ENCODE measurements around the gene FXYD7. TPM values are rescaled to one million over a fixed set of nuclear protein-coding genes. Genes with fewer than 3 reads are reported as not detected.

FXYD7 gene
- total and polyA plus RNA-seq, 2 of the 13 experiments (the other 11 are each of a cell fraction or from before 2014, with no cell fraction given): 0.55 TPM; not detected in 1

DNA sequence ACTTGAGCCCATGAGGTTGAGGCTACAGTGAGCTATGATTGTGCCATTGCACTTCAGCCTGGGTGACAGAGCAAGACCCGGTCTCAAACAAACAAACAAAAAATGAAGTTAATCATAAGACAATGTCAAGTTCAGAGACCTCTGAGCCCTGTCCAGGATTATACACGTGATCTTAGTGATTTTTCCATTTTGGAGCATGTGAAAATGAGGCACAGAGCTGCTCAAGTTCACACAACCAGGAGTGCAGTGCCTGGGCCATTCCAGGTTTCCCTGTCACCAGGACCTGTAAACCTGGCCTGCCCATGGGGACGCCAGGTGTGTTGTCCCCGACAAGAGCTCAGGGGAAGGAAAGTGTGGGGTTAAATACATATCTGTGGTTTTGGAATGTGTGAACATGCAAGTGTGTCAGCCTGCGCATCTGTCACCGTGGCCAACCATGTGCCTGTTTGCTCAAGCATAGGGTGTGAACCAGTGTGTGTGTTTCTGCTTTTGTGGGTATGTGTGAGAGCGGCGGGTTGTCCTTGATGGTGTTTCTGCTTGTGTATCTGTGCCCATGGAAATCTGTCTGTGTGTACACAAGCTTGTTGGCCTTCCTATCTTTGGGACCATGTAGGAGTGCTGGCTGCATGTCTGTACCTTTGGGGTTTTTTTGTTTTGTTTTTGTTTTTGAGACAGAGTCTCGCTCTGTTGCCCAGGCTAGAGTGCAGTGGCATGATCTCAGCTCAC, 5.9 kb upstream of the FXYD7 start (continued):
- TF ChIP-seq RBFOX2 (IDR thresholded peaks at IDR 0.05; ENCODE audit: low read depth, low read length) (no peak), HCFC1 (IDR thresholded peaks at IDR 0.05; ENCODE audit: low read depth, low read length) (no peak), HNRNPK (IDR thresholded peaks at IDR 0.05; ENCODE audit: low read depth, low read length, poor library complexity, severe bottlenecking) (no peak), DRAP1 (CRISPR knock-in tag; IDR thresholded peaks at IDR 0.05) (no peak), ZNF34 (CRISPR knock-in tag; IDR thresholded peaks at IDR 0.05; ENCODE audit: borderline replicate concordance) (no peak), KAT2B (IDR thresholded peaks at IDR 0.05; ENCODE audit: borderline replicate concordance, low read depth, low read length) (no peak), ZNF30 (CRISPR knock-in tag; IDR thresholded peaks at IDR 0.05) (no peak), CREBL2 (CRISPR knock-in tag; IDR thresholded peaks at IDR 0.05; ENCODE audit: borderline replicate concordance) (no peak), ZZZ3 (CRISPR knock-in tag; IDR thresholded peaks at IDR 0.05; ENCODE audit: borderline replicate concordance) (no peak), ESRRA (CRISPR knock-in tag; IDR thresholded peaks at IDR 0.05; ENCODE audit: low read depth) (peak; percentile 57; the same call in 1 of the 2 replicates), ZNF33B (CRISPR knock-in tag; IDR thresholded peaks at IDR 0.05) (no peak), SNRNP70 (IDR thresholded peaks at IDR 0.05; ENCODE audit: low read depth, low read length) (no peak), ZNF780A (CRISPR knock-in tag; IDR thresholded peaks at IDR 0.05) (no peak), MXD1 (CRISPR knock-in tag; IDR thresholded peaks at IDR 0.05) (no peak), IKZF4 (CRISPR knock-in tag; IDR thresholded peaks at IDR 0.05; ENCODE audit: borderline replicate concordance, low read depth, not compliant biosample characterization) (no peak), ZNF17 (CRISPR knock-in tag; IDR thresholded peaks at IDR 0.05) (no peak)
- TF ChIP-seq, protein P1, sequence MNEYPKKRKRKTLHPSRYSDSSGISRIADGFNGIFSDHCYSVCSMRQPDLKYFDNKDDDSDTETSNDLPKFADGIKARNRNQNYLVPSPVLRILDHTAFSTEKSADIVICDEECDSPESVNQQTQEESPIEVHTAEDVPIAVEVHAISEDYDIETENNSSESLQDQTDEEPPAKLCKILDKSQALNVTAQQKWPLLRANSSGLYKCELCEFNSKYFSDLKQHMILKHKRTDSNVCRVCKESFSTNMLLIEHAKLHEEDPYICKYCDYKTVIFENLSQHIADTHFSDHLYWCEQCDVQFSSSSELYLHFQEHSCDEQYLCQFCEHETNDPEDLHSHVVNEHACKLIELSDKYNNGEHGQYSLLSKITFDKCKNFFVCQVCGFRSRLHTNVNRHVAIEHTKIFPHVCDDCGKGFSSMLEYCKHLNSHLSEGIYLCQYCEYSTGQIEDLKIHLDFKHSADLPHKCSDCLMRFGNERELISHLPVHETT (CRISPR knock-in tag; conservative IDR thresholded peaks at IDR 0.05): no peak
- TF ChIP-seq, protein P2, sequence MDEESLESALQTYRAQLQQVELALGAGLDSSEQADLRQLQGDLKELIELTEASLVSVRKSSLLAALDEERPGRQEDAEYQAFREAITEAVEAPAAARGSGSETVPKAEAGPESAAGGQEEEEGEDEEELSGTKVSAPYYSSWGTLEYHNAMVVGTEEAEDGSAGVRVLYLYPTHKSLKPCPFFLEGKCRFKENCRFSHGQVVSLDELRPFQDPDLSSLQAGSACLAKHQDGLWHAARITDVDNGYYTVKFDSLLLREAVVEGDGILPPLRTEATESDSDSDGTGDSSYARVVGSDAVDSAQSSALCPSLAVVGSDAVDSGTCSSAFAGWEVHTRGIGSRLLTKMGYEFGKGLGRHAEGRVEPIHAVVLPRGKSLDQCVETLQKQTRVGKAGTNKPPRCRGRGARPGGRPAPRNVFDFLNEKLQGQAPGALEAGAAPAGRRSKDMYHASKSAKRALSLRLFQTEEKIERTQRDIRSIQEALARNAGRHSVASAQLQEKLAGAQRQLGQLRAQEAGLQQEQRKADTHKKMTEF (CRISPR knock-in tag; IDR thresholded peaks at IDR 0.05): peak; percentile 51
- TF ChIP-seq, protein P3, sequence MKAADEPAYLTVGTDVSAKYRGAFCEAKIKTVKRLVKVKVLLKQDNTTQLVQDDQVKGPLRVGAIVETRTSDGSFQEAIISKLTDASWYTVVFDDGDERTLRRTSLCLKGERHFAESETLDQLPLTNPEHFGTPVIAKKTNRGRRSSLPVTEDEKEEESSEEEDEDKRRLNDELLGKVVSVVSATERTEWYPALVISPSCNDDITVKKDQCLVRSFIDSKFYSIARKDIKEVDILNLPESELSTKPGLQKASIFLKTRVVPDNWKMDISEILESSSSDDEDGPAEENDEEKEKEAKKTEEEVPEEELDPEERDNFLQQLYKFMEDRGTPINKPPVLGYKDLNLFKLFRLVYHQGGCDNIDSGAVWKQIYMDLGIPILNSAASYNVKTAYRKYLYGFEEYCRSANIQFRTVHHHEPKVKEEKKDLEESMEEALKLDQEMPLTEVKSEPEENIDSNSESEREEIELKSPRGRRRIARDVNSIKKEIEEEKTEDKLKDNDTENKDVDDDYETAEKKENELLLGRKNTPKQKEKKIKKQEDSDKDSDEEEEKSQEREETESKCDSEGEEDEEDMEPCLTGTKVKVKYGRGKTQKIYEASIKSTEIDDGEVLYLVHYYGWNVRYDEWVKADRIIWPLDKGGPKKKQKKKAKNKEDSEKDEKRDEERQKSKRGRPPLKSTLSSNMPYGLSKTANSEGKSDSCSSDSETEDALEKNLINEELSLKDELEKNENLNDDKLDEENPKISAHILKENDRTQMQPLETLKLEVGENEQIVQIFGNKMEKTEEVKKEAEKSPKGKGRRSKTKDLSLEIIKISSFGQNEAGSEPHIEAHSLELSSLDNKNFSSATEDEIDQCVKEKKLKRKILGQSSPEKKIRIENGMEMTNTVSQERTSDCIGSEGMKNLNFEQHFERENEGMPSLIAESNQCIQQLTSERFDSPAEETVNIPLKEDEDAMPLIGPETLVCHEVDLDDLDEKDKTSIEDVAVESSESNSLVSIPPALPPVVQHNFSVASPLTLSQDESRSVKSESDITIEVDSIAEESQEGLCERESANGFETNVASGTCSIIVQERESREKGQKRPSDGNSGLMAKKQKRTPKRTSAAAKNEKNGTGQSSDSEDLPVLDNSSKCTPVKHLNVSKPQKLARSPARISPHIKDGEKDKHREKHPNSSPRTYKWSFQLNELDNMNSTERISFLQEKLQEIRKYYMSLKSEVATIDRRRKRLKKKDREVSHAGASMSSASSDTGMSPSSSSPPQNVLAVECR (CRISPR knock-in tag; IDR thresholded peaks at IDR 0.05; ENCODE audit: borderline replicate concordance): no peak; the same call in 1 of the 2 replicates

All from HepG2 (cell line).